NCI-H460 (cell line): ENCODE measurements around the gene BARX2. TPM values are rescaled to one million over a fixed set of nuclear protein-coding genes. Genes with fewer than 3 reads are reported as not detected.
A peak's percentile ranks its signal among the peaks of the same experiment; 100 is the strongest.
"Not testable (repeated sequence)": the region's sequence is repeated elsewhere in the genome, so short reads cannot be mapped to it uniquely, and the experiment has no call there.

Experiments
- DNase-seq: peaks from one replicate; pipeline ENCODE4 v3.0.0-alpha.2; 2016; ENCODE audit warnings: low read depth; ENCODE audit errors: extremely low read depth
- polyA plus RNA-seq: library from polyadenylated mRNA; depleted of rRNA; stranded (reverse); fragments of >200 nt; gene quantifications from 2 replicates; pipeline ENCODE4 v1.2.3, GENCODE V29; 2014; cell fraction: nucleus; rRNA removed
- total RNA-seq: library from RNA; depleted of rRNA; stranded (reverse); fragments of >200 nt; shearing (Covaris generic); gene quantifications from 2 replicates; pipeline ENCODE4 v1.2.3, GENCODE V29; 2014; rRNA removed

Gene BARX2
- total RNA-seq = not detected in 2 replicates
- not detected in 2 replicates for polyA plus RNA-seq

- peak; percentile 34 for DNase-seq
Observed at GRCh38 chr11:129375751-129376657, at the start of gene BARX2. BARX2 (plus strand) TSS chr11:129375848; CDS start chr11:129376036, 188 bp downstream.

GRCh38 chr11:129326921-129327320 lies 48.7 kb upstream of the BARX2 start:
- no peak for DNase-seq

GRCh38 chr11:129327708-129328107 lies 47.9 kb upstream of the BARX2 start:
- DNase-seq = not testable (repeated sequence)

- no peak for DNase-seq
Observed at GRCh38 chr11:129328756-129329155, 46.9 kb upstream of the BARX2 start.

GRCh38 chr11:129331217-129331616 lies 44.4 kb upstream of the BARX2 start:
- DNase-seq = no peak

GRCh38 chr11:129331871-129332274 lies 43.8 kb upstream of the BARX2 start:
- peak; percentile 71 for DNase-seq

- DNase-seq = no peak
Observed at GRCh38 chr11:129333873-129334272, 41.8 kb upstream of the BARX2 start.

GRCh38 chr11:129344301-129344940 lies 31.2 kb upstream of the BARX2 start:
- DNase-seq = not testable (repeated sequence)

- no peak for DNase-seq
Observed at GRCh38 chr11:129346916-129347315, 28.7 kb upstream of the BARX2 start.

GRCh38 chr11:129348813-129349212 lies 26.8 kb upstream of the BARX2 start:
- DNase-seq = no peak

- no peak for DNase-seq
Observed at GRCh38 chr11:129352676-129353075, 23.0 kb upstream of the BARX2 start.

- DNase-seq = no peak
Observed at GRCh38 chr11:129354691-129355090, 21.0 kb upstream of the BARX2 start.

GRCh38 chr11:129359748-129360147 lies 15.9 kb upstream of the BARX2 start:
- DNase-seq = no peak

GRCh38 chr11:129364143-129364654 lies 11.4 kb upstream of the BARX2 start:
- peak; percentile 84 for DNase-seq

- DNase-seq = no peak
Observed at GRCh38 chr11:129365816-129366215, 9.8 kb upstream of the BARX2 start.

GRCh38 chr11:129366737-129367597 lies 8.7 kb upstream of the BARX2 start:
- DNase-seq = no peak

GRCh38 chr11:129368889-129369672 lies 6.6 kb upstream of the BARX2 start:
- DNase-seq = no peak

- DNase-seq = no peak
Observed at GRCh38 chr11:129370715-129371114, 4.9 kb upstream of the BARX2 start.

GRCh38 chr11:129372609-129373488 lies 2.8 kb upstream of the BARX2 start:
- no peak for DNase-seq
